NCI-H1048 (cell line): ENCODE data around the gene TNIP3.

ENCODE experiments used
- DNase-seq: peaks from one replicate; lab custom pipeline; 2025; lab: John Stamatoyannopoulos, UW

The TNIP3 gene

DNA sequence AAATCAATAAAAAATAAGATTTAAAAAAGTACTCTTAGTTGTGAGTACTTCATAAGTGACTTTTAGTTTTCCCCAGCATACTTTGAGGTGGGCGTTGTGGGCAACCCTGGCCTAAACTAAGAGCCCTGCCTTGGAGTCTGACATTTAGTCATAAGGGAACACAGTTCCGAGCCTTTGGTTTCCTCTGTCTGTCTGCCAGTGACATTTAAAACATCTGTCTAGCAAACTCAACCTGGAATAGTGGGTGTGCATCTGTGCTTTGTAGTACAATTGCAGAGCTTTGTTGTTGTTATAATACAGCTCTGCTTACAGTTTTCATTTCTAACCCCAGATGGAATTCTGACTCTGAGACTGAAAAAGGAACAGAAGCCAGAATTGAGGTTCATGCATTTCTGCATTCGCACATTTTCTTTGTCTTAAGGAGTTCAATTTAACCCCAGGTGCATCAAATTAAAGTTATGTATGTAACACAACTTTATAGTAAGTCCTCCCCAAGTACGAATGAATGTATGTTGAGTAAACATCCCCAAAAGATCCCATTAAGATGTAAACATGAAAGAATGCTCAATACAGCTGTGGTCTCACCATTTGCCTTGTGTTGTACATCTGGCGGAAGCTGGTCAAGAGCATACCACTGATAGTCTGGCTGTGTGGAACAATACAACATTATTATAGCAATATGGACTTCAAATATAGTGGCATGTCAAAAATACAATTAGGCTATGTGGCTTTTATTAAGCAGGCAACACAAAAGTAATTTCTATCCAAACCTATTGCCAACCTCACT is 25.9 kb downstream of the TNIP3 start:
- no peak for DNase-seq

- no peak for DNase-seq
These were observed 33.8 kb downstream of the TNIP3 start for GRCh38 chr4:121130326-121130660.

DNA sequence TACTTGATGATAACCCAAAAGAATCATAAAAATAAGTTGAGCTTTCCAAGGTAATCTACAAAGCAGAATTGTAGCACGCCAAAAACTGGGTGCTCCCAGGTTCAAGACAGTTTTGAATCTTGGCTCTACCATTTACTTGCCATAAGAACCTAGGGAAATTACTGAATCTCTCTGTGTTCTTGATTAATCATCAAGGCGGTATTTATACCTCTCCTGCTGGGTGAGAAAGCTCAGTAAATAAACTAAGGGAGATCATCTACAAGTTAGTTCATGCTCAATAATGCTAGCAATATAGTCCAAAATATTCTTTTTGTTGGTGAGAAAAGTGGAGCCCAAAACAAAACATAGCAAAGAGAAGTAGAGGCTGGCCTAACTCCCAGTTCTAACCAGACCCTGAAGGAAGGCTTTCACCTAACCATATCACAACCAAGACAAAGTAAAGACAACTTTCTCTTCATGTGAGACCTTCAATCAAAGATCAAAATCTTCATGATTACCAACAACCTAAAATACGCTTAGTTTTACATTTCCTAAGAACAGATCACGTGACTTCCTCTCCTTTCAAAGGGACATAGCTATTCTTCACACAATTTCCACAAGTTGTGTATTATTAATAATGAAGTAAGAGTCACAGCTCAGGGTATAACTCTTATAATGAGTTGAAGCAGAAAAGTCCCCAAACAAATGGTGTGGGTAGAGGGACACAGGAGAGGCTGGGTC is 34.4 kb downstream of the TNIP3 start:
- DNase-seq, result no peak

DNA sequence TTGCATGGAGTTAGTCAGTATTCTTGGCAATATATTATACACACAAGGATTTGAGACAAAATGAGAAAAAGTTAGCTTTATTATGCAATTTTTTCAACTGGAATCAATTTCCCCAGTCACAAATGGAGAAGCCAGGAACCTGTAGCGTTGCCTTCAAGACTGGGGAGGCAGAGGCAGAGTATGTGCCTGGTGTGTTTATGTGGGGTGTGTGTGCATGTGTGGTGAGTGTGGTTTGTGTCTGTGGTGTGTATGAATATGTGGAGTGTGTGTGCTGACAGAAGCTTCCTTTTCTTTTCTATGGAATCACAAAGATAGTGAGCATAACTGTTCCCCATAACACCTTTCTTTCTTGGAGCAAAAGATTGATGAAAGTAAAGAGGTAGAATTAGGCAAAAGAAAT is 37.0 kb downstream of the TNIP3 start:
- no peak for DNase-seq

DNA sequence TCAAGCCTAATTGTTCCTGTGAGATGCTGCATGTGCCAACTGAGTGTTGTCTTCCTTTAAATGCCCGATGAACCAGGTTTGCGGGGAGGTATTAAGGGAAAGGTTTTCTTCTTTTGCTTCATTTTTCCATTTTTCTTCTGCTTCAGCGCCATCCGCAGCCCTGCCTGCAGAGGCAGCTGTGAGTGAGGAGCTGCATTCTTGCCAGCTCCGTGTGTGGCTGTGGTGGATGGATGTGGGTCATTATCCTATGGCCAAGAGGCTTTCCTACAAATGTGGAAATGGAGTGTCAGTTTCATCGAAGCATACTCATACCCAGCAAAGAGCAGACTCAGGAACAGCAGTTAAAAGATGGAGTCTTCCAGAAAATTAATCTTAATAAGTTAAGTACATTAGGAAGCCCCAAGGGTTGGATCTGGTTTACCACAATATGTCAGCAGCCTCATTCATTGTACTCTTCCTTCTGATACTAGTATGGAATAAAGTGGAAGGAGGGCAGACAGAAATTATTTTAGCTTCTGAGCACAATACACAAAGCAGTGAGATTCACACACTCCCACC is 37.6 kb downstream of the TNIP3 start:
- no peak for DNase-seq

- no peak for DNase-seq
These were observed 38.6 kb downstream of the TNIP3 start for GRCh38 chr4:121125498-121125885.

- no peak for DNase-seq
These were observed 41.5 kb downstream of the TNIP3 start for GRCh38 chr4:121122661-121123060.

GRCh38 chr4:121119715-121120114 is 44.4 kb downstream of the TNIP3 start:
- DNase-seq, result no peak

GRCh38 chr4:121118344-121118743 is 45.8 kb downstream of the TNIP3 start:
- DNase-seq, result no peak

DNA sequence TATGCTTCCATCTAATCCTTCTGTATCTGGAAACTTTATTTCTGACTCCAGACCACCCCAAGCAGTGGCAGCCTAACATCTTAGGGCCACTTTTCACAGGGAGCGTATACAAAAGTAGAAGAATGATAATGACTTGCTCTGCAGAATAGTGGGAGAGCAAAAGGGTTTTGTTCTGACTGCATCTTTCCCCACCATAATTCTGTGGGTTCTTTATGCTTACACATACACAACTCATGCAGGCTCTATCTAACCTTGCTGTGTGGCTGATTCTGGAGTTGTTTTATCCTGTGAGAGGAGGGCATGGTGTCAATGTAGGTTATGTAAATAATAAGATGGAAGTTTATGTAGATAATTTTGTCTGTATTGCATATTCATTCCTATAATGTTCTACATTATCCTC is 49.4 kb downstream of the TNIP3 start:
- no peak for DNase-seq

- no peak for DNase-seq
These were observed 51.6 kb downstream of the TNIP3 start for GRCh38 chr4:121112530-121112929.

DNA sequence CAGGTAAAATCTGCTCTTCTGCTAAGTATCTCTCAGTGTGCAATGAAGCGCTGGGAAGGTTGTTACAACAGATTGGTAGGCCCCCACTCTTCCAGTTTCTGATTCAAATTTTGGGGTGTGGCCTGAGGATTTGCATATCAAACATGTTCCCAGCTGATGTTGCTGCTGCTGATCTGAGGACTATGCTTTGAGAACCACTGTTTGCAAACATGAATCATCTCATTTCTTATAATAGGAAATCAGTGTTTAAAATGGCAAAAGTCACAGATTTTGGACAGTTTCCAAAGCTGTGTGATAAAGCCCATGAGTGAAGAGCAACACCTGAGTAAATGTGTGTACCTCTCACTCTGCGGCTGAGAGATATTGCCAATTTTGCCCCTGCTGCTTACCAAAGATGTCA is 55.6 kb downstream of the TNIP3 start:
- peak; percentile 0 for DNase-seq

DNA sequence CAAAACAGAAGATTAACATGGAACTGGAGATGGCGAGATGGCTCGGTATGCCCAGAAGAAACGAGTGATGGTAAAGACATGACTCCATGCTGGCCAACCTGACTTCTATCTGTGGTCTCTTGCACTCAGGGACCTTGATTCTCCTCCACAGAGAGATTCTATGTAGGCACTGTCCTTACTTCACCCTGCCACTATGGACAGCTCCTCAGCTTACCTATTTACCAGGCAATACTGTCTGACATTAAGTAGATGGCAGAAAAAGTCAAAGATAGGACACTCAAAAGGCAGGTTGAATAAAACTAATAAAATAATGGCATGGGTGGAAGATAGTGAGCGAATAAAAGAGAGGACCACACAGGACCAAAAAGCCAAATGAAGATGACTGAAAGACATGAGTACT is 56.6 kb downstream of the TNIP3 start:
- DNase-seq, result no peak

GRCh38 chr4:121100093-121100775 is 63.9 kb downstream of the TNIP3 start:
- DNase-seq, result no peak

DNA sequence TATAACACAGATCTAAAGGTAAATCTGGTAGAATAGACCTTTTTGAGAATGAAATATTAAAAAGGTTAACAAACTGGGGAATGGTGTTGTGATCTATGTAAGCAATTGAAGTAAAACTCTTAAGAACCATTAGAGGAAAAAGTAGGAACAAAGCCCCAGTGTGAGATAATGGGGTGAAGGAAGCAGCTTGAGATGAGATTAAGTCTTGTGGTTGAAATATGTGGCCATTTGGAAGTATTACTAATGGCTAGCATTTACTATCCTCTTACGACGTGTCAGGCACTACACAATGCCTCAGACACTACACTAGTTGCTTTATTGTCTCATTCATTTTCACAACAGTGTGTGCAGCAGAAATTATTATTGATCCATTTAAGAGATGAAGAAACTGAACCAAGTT is 65.9 kb downstream of the TNIP3 start:
- DNase-seq, result no peak

DNA sequence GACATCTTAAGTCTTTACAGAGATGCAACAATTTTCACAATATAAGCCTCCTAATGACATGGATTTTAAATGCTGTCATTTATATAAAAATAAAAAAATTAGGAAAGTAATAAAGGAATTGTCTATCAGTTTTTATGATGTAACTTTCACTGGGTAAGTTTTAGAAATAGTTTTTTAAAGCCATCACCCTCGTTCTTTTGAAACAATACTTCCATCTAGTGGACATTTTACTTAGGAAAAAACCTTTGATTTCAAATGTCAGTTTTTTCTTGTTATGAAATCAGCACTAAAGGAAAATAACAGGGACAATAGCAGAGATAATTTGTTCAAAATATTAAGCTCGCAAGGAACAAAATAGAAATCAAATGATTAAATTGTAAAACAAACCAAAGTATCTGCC is 67.5 kb downstream of the TNIP3 start:
- no peak for DNase-seq

DNA sequence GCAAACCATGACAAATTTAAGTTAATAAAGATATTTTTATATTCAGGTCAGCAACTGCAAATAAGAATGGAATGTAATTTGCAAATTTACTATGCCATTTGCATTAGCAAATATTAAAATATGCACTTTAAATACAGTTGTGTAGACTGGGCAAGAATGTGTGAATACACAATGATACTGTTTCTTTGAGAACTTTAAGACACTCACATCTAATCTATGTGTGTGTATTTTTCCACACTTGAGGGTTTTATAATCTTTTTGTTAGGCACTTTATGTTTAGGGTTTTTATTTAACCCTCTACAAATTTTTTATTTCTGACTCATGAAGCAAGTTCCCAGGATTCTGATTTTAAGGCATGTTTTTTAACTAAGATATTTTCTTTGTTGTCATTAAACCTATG is 67.9 kb downstream of the TNIP3 start:
- peak; percentile 49 for DNase-seq

DNA sequence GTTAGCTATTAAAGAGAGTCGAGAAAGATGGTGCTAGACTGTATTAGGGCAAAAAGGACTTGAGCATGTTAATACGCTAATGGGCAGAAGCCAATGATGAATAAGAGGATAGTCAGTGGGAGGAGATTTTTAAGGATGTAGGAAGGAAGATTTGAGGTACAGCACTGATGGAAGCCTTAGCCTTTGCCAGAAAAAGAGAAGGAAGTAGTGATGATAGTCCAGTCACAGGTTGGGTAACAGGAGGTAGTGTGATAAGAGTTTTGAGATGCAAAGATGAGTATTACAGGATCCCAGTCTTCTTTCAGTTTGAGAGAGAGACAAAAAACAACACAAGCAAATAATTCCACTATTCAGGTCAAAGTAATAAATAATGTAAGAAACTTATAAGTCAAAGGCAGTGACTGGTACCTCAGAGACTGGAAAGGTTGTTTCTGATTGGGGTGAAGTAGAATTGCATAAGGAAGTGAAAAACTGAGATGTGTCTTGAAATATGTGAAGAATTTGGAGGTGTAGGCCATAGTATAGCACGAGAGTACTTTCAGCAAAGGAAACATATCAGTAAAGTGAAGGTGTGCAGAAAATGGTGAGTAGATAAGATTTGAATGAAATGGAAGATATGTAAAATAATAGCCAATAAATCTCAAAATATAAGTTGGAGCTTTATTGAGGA is 69.7 kb downstream of the TNIP3 start:
- DNase-seq, result no peak

DNA sequence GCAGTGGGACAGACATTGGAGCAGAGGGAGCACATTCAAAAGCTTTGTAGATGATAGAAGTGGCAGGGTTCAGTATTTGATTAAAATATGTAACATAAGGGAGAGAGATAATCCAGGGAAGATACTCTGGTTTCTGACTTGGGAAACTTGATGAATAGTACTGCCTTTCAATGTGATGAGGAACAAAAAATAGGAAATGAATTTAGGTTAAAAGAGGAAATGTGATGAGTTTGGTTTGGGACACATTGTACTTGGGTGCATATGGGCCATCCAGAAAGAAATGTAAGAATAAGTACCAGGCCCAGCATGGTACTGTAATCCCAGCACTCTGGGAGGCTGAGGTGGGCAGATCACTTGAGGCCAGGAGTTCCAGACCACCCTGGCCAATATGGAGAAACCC is 70.9 kb downstream of the TNIP3 start:
- DNase-seq, result no peak

GRCh38 chr4:121091941-121092340 is 72.2 kb downstream of the TNIP3 start:
- DNase-seq, result no peak

GRCh38 chr4:121088867-121089266 is 75.3 kb downstream of the TNIP3 start:
- no peak for DNase-seq
